ENCODE data around the gene MORN3. TPM values are rescaled to one million over a fixed set of nuclear protein-coding genes. Genes with fewer than 3 reads are reported as not detected.
"Not testable (repeated sequence)": the region's sequence is repeated elsewhere in the genome, so short reads cannot be mapped to it uniquely, and the experiment has no call there.

MORN3 gene
- total RNA-seq, 1 experiment from 2014 or later: 0.72 TPM

DNA sequence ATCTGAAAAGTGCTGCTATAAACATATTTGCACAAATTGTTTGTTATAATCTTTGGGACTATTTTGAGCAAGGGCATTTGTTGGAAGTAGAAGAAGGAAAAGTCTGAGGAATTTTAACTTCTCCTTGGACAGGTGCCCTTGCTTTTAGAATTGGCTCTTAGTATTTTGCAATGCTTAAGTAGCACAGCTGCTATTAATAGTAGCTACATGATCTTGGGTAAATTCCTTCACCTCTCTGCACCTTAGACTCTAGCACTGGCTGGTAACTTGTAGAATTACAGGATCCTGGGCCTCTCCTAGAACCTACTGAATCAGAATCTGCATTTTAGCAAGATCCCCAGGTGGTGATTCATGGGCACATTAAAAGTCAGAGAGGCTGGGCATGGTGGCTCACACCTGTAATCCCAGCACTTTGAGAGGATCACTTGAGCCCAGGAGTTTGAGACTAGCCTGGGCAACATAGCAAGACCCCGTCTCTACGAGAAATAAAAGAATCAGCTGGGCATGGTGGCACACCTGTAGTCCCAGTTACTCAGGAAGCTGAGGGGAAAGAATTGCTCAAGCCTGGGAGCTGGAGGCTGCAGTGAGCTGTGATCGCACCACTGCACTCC lies 32.3 kb upstream of the MORN3 start:
- Histone ChIP-seq H3K27me3 (ENCODE audit: control insufficient read depth, insufficient read depth, low read length) (no peaks in the 10 kb centered on the region), H3K4me3 (ENCODE audit: low read depth in 2 of 2, low read length in 2 of 2) (no peak overlapping the region), H3K4me1 (ENCODE audit: control insufficient read depth, insufficient read depth, low read length) (no peaks in the 10 kb centered on the region), H3K9me3 (ENCODE audit: control insufficient read depth, insufficient read depth, low read depth, low read length) (no peaks in the 10 kb centered on the region), H3K27ac (ENCODE audit: low read length) (no peak overlapping the region), H3K36me3 (ENCODE audit: control insufficient read depth, insufficient read depth, low read length) (no peaks in the 10 kb centered on the region)
- in situ Hi-C loops (cut with HindIII; ENCODE audit: low pct_unique_long_range_greater_than_20kb, low sequenced_read_pairs) (no loop called here), intact Hi-C loops (cut with micrococcal nuclease; ENCODE audit: unreplicated experiment) (no loop called here)
- ATAC-seq: peak; percentile 22; the same call in 1 of the 2 replicates
- no peak for DNase-seq (ENCODE audit: low read depth, low spot score)
- no TSS peak for BruUV-seq (replicated peaks)
- POLR2A ChIA-PET: interaction anchor here (0.7 kb wide), 1 partner anchor 74 kb away, joined by 4 read pairs; no protein-coding TSS in a partner anchor
- CTCF ChIA-PET: interaction anchor here (0.6 kb wide), 2 partner anchors 73 to 149 kb away, joined by 4 to 6 read pairs; no protein-coding TSS in a partner anchor
- TF ChIP-seq CTCF (IDR thresholded peaks at IDR 0.05) (no peak), SIN3A (IDR thresholded peaks at IDR 0.05; ENCODE audit: borderline replicate concordance, insufficient read depth, low read depth, low read length) (no peak), POLR2AphosphoS5 (IDR thresholded peaks at IDR 0.05; ENCODE audit: low read depth, low read length) (no peak), TCF7L2 (IDR thresholded peaks at IDR 0.05; ENCODE audit: low read depth, low read length) (no peak)
- TF ChIP-seq, protein P1, sequence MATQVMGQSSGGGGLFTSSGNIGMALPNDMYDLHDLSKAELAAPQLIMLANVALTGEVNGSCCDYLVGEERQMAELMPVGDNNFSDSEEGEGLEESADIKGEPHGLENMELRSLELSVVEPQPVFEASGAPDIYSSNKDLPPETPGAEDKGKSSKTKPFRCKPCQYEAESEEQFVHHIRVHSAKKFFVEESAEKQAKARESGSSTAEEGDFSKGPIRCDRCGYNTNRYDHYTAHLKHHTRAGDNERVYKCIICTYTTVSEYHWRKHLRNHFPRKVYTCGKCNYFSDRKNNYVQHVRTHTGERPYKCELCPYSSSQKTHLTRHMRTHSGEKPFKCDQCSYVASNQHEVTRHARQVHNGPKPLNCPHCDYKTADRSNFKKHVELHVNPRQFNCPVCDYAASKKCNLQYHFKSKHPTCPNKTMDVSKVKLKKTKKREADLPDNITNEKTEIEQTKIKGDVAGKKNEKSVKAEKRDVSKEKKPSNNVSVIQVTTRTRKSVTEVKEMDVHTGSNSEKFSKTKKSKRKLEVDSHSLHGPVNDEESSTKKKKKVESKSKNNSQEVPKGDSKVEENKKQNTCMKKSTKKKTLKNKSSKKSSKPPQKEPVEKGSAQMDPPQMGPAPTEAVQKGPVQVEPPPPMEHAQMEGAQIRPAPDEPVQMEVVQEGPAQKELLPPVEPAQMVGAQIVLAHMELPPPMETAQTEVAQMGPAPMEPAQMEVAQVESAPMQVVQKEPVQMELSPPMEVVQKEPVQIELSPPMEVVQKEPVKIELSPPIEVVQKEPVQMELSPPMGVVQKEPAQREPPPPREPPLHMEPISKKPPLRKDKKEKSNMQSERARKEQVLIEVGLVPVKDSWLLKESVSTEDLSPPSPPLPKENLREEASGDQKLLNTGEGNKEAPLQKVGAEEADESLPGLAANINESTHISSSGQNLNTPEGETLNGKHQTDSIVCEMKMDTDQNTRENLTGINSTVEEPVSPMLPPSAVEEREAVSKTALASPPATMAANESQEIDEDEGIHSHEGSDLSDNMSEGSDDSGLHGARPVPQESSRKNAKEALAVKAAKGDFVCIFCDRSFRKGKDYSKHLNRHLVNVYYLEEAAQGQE (IDR thresholded peaks at IDR 0.05; ENCODE audit: insufficient read depth in 1 of 2, low read depth in 2 of 2, low read length in 1 of 2): no peak

DNA sequence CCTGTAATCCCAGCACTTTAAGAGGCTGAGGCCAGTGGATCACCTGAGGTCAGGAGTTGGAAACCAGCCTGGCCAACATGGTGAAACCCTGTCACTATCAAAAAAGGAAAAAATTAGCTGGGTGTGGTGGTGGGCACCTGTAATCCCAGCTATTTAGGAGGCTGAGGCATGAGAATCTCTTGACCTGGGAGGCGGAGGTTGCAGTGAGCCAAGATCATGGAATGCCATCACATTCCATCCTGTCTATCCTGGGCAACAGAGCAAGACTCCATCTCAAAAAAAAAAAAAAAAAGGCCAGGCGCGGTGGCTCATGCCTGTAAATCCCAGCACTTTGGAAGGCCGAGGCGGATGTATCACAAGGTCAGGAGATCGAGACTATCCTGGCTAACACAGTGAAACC lies 28.4 kb upstream of the MORN3 start:
- intact Hi-C loops (cut with micrococcal nuclease; ENCODE audit: unreplicated experiment): loop anchor here (5.0 kb wide), 1 partner anchor 94 kb away; the partner anchor contains the start of gene RHOF
- ATAC-seq; H3K4me1 ChIP-seq (ENCODE audit: control insufficient read depth, insufficient read depth, low read length); BruUV-seq (replicated peaks); DNase-seq (ENCODE audit: low read depth, low spot score); H3K36me3 ChIP-seq (ENCODE audit: control insufficient read depth, insufficient read depth, low read length); H3K9me3 ChIP-seq (ENCODE audit: control insufficient read depth, insufficient read depth, low read depth, low read length); H3K4me3 ChIP-seq (ENCODE audit: low read depth in 2 of 2, low read length in 2 of 2); in situ Hi-C loops (cut with HindIII; ENCODE audit: low pct_unique_long_range_greater_than_20kb, low sequenced_read_pairs); H3K27ac ChIP-seq (ENCODE audit: low read length); H3K27me3 ChIP-seq (ENCODE audit: control insufficient read depth, insufficient read depth, low read length): not testable (repeated sequence)
- ChIA-PET POLR2A (interaction anchor here (0.7 kb wide), 1 partner anchor 84 kb away, joined by 8 read pairs; no protein-coding TSS in a partner anchor), CTCF (interaction anchor here (0.7 kb wide), 1 partner anchor 129 kb away, joined by 5 read pairs; no protein-coding TSS in a partner anchor)

- no peak for DNase-seq (ENCODE audit: low read depth, low spot score)
- no peak for TF ChIP-seq CTCF (IDR thresholded peaks at IDR 0.05)
- no peak for TF ChIP-seq TCF7L2 (IDR thresholded peaks at IDR 0.05; ENCODE audit: low read depth, low read length)
- intact Hi-C loops (cut with micrococcal nuclease; ENCODE audit: unreplicated experiment): loop anchor here (5.0 kb wide), 1 partner anchor 95 kb away; the partner anchor contains the start of gene RHOF
- ChIA-PET CTCF (interaction anchor here (0.6 kb wide), 1 partner anchor 78 kb away, joined by 10 read pairs; no protein-coding TSS in a partner anchor), POLR2A (no interaction called here)
- peak; percentile 46 for ATAC-seq
- Histone ChIP-seq H3K9me3 (ENCODE audit: control insufficient read depth, insufficient read depth, low read depth, low read length) (no peaks in the 10 kb centered on the region), H3K27ac (ENCODE audit: low read length) (no peak overlapping the region), H3K27me3 (ENCODE audit: control insufficient read depth, insufficient read depth, low read length) (no peaks in the 10 kb centered on the region), H3K4me3 (ENCODE audit: low read depth in 2 of 2, low read length in 2 of 2) (no peak overlapping the region), H3K36me3 (ENCODE audit: control insufficient read depth, insufficient read depth, low read length) (no peaks in the 10 kb centered on the region), H3K4me1 (ENCODE audit: control insufficient read depth, insufficient read depth, low read length) (no peaks in the 10 kb centered on the region)
- in situ Hi-C loops (cut with HindIII; ENCODE audit: low pct_unique_long_range_greater_than_20kb, low sequenced_read_pairs): no loop called here
- no TSS peak for BruUV-seq (replicated peaks)
Measured at GRCh38 chr12:121697093-121697698, 27.7 kb upstream of the MORN3 start.

All from Panc1 (cell line).